PC-3 (cell line): ENCODE measurements around the gene ULBP2.
"Not testable (repeated sequence)": the region's sequence is repeated elsewhere in the genome, so short reads cannot be mapped to it uniquely, and the experiment has no call there.

Experiments used
- EZH2 ChIP-seq: fragments of 300-600 bp; sonication (generic); IDR thresholded peaks from one replicate; pipeline ENCODE4 v1.6.1; 2017; ENCODE audit warnings: antibody characterized with exemption, mild to moderate bottlenecking, low read length; ENCODE audit not compliant: unreplicated experiment
- TF ChIP-seq, protein P1 (sequence below): fragments of 300-600 bp; sonication (generic); conservative IDR thresholded peaks from 2 replicates; pipeline ENCODE4 v1.5.1; 2017; ENCODE audit warnings: antibody characterized with exemption, low read depth, mild to moderate bottlenecking, low read length

DNA sequence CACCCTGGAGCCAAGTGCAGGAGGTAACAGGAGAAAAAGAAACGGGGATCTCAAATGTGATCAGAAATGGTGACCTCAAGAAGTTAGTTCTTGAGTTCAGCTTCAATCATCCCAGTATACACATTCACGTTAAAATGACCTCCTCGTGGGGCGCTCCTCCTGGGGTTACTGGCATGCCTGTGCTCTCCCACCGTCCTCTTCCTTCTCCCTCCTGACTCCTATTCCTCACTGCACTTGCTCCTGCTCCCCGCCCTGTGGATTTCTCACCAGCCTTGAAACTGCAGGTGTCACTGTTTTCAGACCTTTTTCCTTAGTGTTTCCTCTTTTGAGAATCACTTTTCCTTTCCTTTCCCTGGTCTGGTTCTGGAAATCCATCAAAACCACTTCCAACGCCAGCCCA is 4.8 kb downstream of the ULBP2 start:
- TF ChIP-seq EZH2, result not testable (repeated sequence)
- TF ChIP-seq, protein P1, sequence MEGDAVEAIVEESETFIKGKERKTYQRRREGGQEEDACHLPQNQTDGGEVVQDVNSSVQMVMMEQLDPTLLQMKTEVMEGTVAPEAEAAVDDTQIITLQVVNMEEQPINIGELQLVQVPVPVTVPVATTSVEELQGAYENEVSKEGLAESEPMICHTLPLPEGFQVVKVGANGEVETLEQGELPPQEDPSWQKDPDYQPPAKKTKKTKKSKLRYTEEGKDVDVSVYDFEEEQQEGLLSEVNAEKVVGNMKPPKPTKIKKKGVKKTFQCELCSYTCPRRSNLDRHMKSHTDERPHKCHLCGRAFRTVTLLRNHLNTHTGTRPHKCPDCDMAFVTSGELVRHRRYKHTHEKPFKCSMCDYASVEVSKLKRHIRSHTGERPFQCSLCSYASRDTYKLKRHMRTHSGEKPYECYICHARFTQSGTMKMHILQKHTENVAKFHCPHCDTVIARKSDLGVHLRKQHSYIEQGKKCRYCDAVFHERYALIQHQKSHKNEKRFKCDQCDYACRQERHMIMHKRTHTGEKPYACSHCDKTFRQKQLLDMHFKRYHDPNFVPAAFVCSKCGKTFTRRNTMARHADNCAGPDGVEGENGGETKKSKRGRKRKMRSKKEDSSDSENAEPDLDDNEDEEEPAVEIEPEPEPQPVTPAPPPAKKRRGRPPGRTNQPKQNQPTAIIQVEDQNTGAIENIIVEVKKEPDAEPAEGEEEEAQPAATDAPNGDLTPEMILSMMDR, result not testable (repeated sequence)
